ENCODE measurements around the gene CPM.

Gene CPM

GRCh38 chr12:68854078-68854468 lies 78.9 kb downstream of the CPM start:
- Mint-ChIP-seq H3K27me3 (ENCODE audit: low read depth) (no peaks in the 10 kb centered on the region), H3K9me3 (no peaks in the 10 kb centered on the region), H3K4me1 (no peaks in the 10 kb centered on the region), H3K27ac (no peak overlapping the region), H3K4me3 (no peak overlapping the region), H3K36me3 (ENCODE audit: low read depth) (peaks cover 10% of the 10 kb centered on the region)
- TF ChIP-seq CTCF (IDR thresholded peaks at IDR 0.05; ENCODE audit: unreplicated experiment in 3 of 3), result no peak

- H3K9me3 Mint-ChIP-seq, result no peaks in the 10 kb centered on the region
- H3K27ac Mint-ChIP-seq, result no peak overlapping the region
- H3K36me3 Mint-ChIP-seq (ENCODE audit: low read depth), result peaks cover 10% of the 10 kb centered on the region
- no peaks in the 10 kb centered on the region for H3K27me3 Mint-ChIP-seq (ENCODE audit: low read depth)
- TF ChIP-seq CTCF (IDR thresholded peaks at IDR 0.05; ENCODE audit: unreplicated experiment in 3 of 3), result no peak
- no peak overlapping the region for H3K4me3 Mint-ChIP-seq
- no peaks in the 10 kb centered on the region for H3K4me1 Mint-ChIP-seq
Measured at GRCh38 chr12:68853396-68854077, 79.4 kb downstream of the CPM start.

GRCh38 chr12:68851592-68852306 lies 81.2 kb downstream of the CPM start:
- Mint-ChIP-seq H3K9me3 (no peaks in the 10 kb centered on the region), H3K4me3 (no peak overlapping the region), H3K36me3 (ENCODE audit: low read depth) (peaks cover 10% of the 10 kb centered on the region), H3K4me1 (no peaks in the 10 kb centered on the region), H3K27me3 (ENCODE audit: low read depth) (no peaks in the 10 kb centered on the region), H3K27ac (no peak overlapping the region)
- no peak for TF ChIP-seq CTCF (IDR thresholded peaks at IDR 0.05; ENCODE audit: unreplicated experiment in 3 of 3)

- no peaks in the 10 kb centered on the region for H3K27me3 Mint-ChIP-seq (ENCODE audit: low read depth)
- no peaks in the 10 kb centered on the region for H3K9me3 Mint-ChIP-seq
- H3K4me3 Mint-ChIP-seq, result no peak overlapping the region
- TF ChIP-seq CTCF (IDR thresholded peaks at IDR 0.05; ENCODE audit: unreplicated experiment in 3 of 3), result no peak
- no peaks in the 10 kb centered on the region for H3K4me1 Mint-ChIP-seq
- no peak overlapping the region for H3K27ac Mint-ChIP-seq
- peaks cover 5% of the 10 kb centered on the region for H3K36me3 Mint-ChIP-seq (ENCODE audit: low read depth)
Measured at GRCh38 chr12:68850390-68850789, 82.6 kb downstream of the CPM start.

- no peak overlapping the region for H3K4me3 Mint-ChIP-seq
- peaks cover 23% of the 10 kb centered on the region for H3K36me3 Mint-ChIP-seq (ENCODE audit: low read depth)
- H3K27me3 Mint-ChIP-seq (ENCODE audit: low read depth), result no peaks in the 10 kb centered on the region
- no peaks in the 10 kb centered on the region for H3K9me3 Mint-ChIP-seq
- TF ChIP-seq CTCF (IDR thresholded peaks at IDR 0.05; ENCODE audit: unreplicated experiment in 3 of 3), result no peak
- no peak overlapping the region for H3K27ac Mint-ChIP-seq
- no peaks in the 10 kb centered on the region for H3K4me1 Mint-ChIP-seq
Measured at GRCh38 chr12:68846811-68847210, 86.2 kb downstream of the CPM start.

All from nephron (organoid).